IMR-90 (cell line): Measurements from ENCODE around the gene LYRM2. TPM values are rescaled to one million over a fixed set of nuclear protein-coding genes. Genes with fewer than 3 reads are reported as not detected.
A peak's percentile ranks its signal among the peaks of the same experiment; 100 is the strongest.

ENCODE experiments used
- ATAC-seq: fragments of 200-7000 bp; cut with Tn5 transposase; 2 replicates; pipeline ENCODE4 v1.9.1; 2020; ENCODE audit warnings: low read depth, mild to moderate bottlenecking, moderate library complexity
- BruUV-seq: library from RNA; stranded (reverse); fragments of 400-500 nt; replicated peaks from 2 replicates; lab custom pipeline; 2021; lab: Mats Ljungman, UMichigan
- CTCF ChIA-PET: fragments of 300-600 bp; formaldehyde crosslinking; extraction: SDS; loops from one replicate; lab custom pipeline; 2021; ENCODE audit warnings: antibody characterized with exemption; lab: Yijun Ruan, JAX
- POLR2A ChIA-PET: fragments of 300-600 bp; sonication (Branson Sonifier 250); formaldehyde crosslinking; loops from one replicate; lab custom pipeline; 2022; ENCODE audit warnings: antibody characterized with exemption; ENCODE audit not compliant: unreplicated experiment; lab: Charles Lee
- DNase-seq: peaks from one replicate; pipeline ENCODE4 v3.0.0; 2013
- H2AFZ ChIP-seq: replicated peaks from 2 replicates; pipeline ENCODE3; 2013; ENCODE audit warnings: low read length, mild to moderate bottlenecking; ENCODE audit not compliant: poor library complexity
- H2AK5ac ChIP-seq: 2 replicates; pipeline ENCODE4 v1.6.1; 2013; ENCODE audit warnings: low read depth, low read length, inconsistent platforms
- H2AK9ac ChIP-seq: replicated peaks from 2 replicates; pipeline ENCODE3; 2013; ENCODE audit warnings: mild to moderate bottlenecking, low read depth, low read length, moderate library complexity; ENCODE audit not compliant: poor library complexity
- H2BK120ac ChIP-seq: 2 replicates; pipeline ENCODE4 v1.6.1; 2013; ENCODE audit warnings: low read depth, low read length, inconsistent platforms
- H2BK15ac ChIP-seq: 3 replicates; pipeline ENCODE4 v1.6.1; 2013; ENCODE audit warnings: low read depth, low read length, inconsistent platforms
- H2BK20ac ChIP-seq: 2 replicates; pipeline ENCODE4 v1.6.1; 2013; ENCODE audit warnings: low read depth, mild to moderate bottlenecking, inconsistent platforms, low read length, moderate library complexity
- H2BK5ac ChIP-seq: 2 replicates; pipeline ENCODE4 v1.6.1; 2013; ENCODE audit warnings: mild to moderate bottlenecking, low read depth, low read length, inconsistent platforms; ENCODE audit not compliant: poor library complexity, severe bottlenecking
- H3K14ac ChIP-seq: replicated peaks from 2 replicates; pipeline ENCODE4 v1.6.1; 2013; ENCODE audit warnings: low read depth, low read length, inconsistent platforms
- H3K18ac ChIP-seq: 2 replicates; pipeline ENCODE4 v1.6.1; 2013; ENCODE audit warnings: low read depth, low read length, control low read depth
- H3K23ac ChIP-seq: 2 replicates; pipeline ENCODE4 v1.6.1; 2013; ENCODE audit warnings: low read depth, low read length, inconsistent platforms
- H3K27ac ChIP-seq: 2 replicates; pipeline ENCODE4 v1.5.1; 2013; ENCODE audit warnings: mild to moderate bottlenecking, control low read depth, low read length; ENCODE audit not compliant: insufficient read depth
- H3K27me3 ChIP-seq: 2 replicates; pipeline ENCODE4 v1.6.1; 2013; ENCODE audit warnings: low read length; ENCODE audit not compliant: control insufficient read depth, insufficient read depth
- H3K36me3 ChIP-seq: 2 replicates; pipeline ENCODE4 v1.6.1; 2013; ENCODE audit warnings: low read length, mixed read lengths; ENCODE audit not compliant: control insufficient read depth, insufficient read depth
- H3K4ac ChIP-seq: 2 replicates; pipeline ENCODE4 v1.6.1; 2013; ENCODE audit warnings: low read depth, low read length, inconsistent platforms
- H3K4me1 ChIP-seq: 2 replicates; pipeline ENCODE4 v1.6.1; 2013; ENCODE audit warnings: low read length, mixed read lengths; ENCODE audit not compliant: control insufficient read depth, insufficient read depth
- H3K4me2 ChIP-seq: 2 replicates; pipeline ENCODE4 v1.6.1; 2013; ENCODE audit warnings: low read depth, mild to moderate bottlenecking, control low read depth, low read length, moderate library complexity
- H3K4me3 ChIP-seq: 2 replicates; pipeline ENCODE4 v1.5.1; 2013; ENCODE audit warnings: low read depth, mild to moderate bottlenecking, control low read depth, low read length, moderate library complexity; ENCODE audit not compliant: insufficient read depth
- H3K56ac ChIP-seq: 2 replicates; pipeline ENCODE4 v1.6.1; 2013; ENCODE audit warnings: low read length, inconsistent platforms; ENCODE audit not compliant: insufficient read depth; ENCODE audit errors: extremely low read depth
- H3K79me1 ChIP-seq, 2 experiments: 2 replicates each; pipeline ENCODE4 v1.6.1; 2013; ENCODE audit warnings: low read length in 2 of 2, inconsistent platforms in 1 of 2, low read depth in 1 of 2
- H3K9ac ChIP-seq: 2 replicates; pipeline ENCODE4 v1.6.1; 2013; ENCODE audit warnings: low read depth, low read length, control low read depth
- H3K9me1 ChIP-seq: 2 replicates; pipeline ENCODE4 v1.6.1; 2013; ENCODE audit warnings: low read length, inconsistent platforms; ENCODE audit not compliant: insufficient read depth
- H3K9me3 ChIP-seq: 2 replicates; pipeline ENCODE4 v1.6.1; 2013; ENCODE audit warnings: low read length; ENCODE audit not compliant: control insufficient read depth, insufficient read depth
- H4K20me1 ChIP-seq: 2 replicates; pipeline ENCODE4 v1.6.1; 2013; ENCODE audit warnings: low read length, inconsistent platforms; ENCODE audit not compliant: insufficient read depth
- H4K5ac ChIP-seq: 2 replicates; pipeline ENCODE4 v1.6.1; 2013; ENCODE audit warnings: mild to moderate bottlenecking, low read depth, low read length, control low read depth
- H4K8ac ChIP-seq, 2 experiments: 2 replicates each; pipeline ENCODE4 v1.6.1; 2013; ENCODE audit warnings: low read depth in 2 of 2, low read length in 2 of 2, control low read depth in 1 of 2, inconsistent platforms in 1 of 2
- H4K91ac ChIP-seq: 2 replicates; pipeline ENCODE4 v1.6.1; 2013; ENCODE audit warnings: low read depth, low read length, inconsistent platforms; ENCODE audit not compliant: insufficient read depth
- BHLHE40 ChIP-seq: fragments of 150-350 bp; IDR thresholded peaks from 2 replicates; pipeline ENCODE4 v1.6.1; 2016; ENCODE audit warnings: mild to moderate bottlenecking, low read depth, low read length
- CEBPB ChIP-seq: IDR thresholded peaks from 2 replicates; pipeline ENCODE4 v1.6.1; 2012; ENCODE audit warnings: low read depth, low read length, improper control_type of control experiment
- CHD1 ChIP-seq: IDR thresholded peaks from 2 replicates; pipeline ENCODE4 v1.6.1; 2012; ENCODE audit warnings: low read depth, low read length, improper control_type of control experiment
- FOS ChIP-seq: fragments of 150-350 bp; IDR thresholded peaks from 2 replicates; pipeline ENCODE4 v1.6.1; 2016; ENCODE audit warnings: low read depth, low read length
- MAFK ChIP-seq: IDR thresholded peaks from 2 replicates; pipeline ENCODE4 v1.6.1; 2012; ENCODE audit warnings: low read depth, low read length, improper control_type of control experiment
- MAZ ChIP-seq: IDR thresholded peaks from 2 replicates; pipeline ENCODE4 v1.6.1; 2012; ENCODE audit warnings: low read depth, mild to moderate bottlenecking, low read length, improper control_type of control experiment, moderate library complexity, borderline replicate concordance
- MXI1 ChIP-seq: IDR thresholded peaks from 2 replicates; pipeline ENCODE4 v1.6.1; 2012; ENCODE audit warnings: low read depth, mild to moderate bottlenecking, low read length, moderate library complexity, borderline replicate concordance
- NFE2L2 ChIP-seq: fragments of 150-350 bp; IDR thresholded peaks from 2 replicates; pipeline ENCODE4 v1.6.1; 2016; ENCODE audit warnings: low read depth, mild to moderate bottlenecking, low read length
- POLR2A ChIP-seq: IDR thresholded peaks from 2 replicates; pipeline ENCODE4 v1.6.1; 2012; ENCODE audit warnings: mild to moderate bottlenecking, low read depth, low read length
- RAD21 ChIP-seq: IDR thresholded peaks from 2 replicates; pipeline ENCODE4 v1.6.1; 2012; ENCODE audit warnings: low read length, improper control_type of control experiment
- RCOR1 ChIP-seq: IDR thresholded peaks from 2 replicates; pipeline ENCODE4 v1.6.1; 2012; ENCODE audit warnings: mild to moderate bottlenecking, low read length, improper control_type of control experiment; ENCODE audit not compliant: insufficient replicate concordance
- RFX5 ChIP-seq: IDR thresholded peaks from 2 replicates; pipeline ENCODE4 v1.8.0; 2012; ENCODE audit warnings: low read depth, mild to moderate bottlenecking, low read length, moderate library complexity
- SMC3 ChIP-seq: fragments of 150-350 bp; IDR thresholded peaks from 2 replicates; pipeline ENCODE4 v1.6.1; 2016; ENCODE audit warnings: low read depth, mild to moderate bottlenecking, antibody characterized with exemption, low read length, moderate library complexity
- whole genome bisulfite sequencing, 2 experiments: methylation state at CpG; one replicate each; pipeline versions ENCODE4 v1.1.5 to v1.1.7; 2013; ENCODE audit warnings: missing lambda C conversion rate in 2 of 2; ENCODE audit not compliant: insufficient read length in 1 of 2; ENCODE audit errors: extremely low coverage in 2 of 2; 5-methylcytosine and 5-hydroxymethylcytosine counted together
- dilution Hi-C: fragments of 300-500 bp; cut with HindIII; formaldehyde crosslinking; loops from one replicate; pipeline ENCODE4 v1.14.3; 2018; ENCODE audit warnings: low sequenced_read_pairs; ENCODE audit not compliant: unreplicated experiment
- in situ Hi-C: fragments of 300-500 bp; cut with MboI; formaldehyde crosslinking; loops from 3 replicates; pipeline ENCODE4 v1.14.3; 2019; ENCODE audit warnings: low sequenced_read_pairs, inconsistent platforms, mixed read lengths
- intact Hi-C: fragments of 100-400 bp; cut with micrococcal nuclease; formaldehyde crosslinking; loops from 2 replicates; pipeline ENCODE4 v1.10.0; 2022
- polyA plus RNA-seq, 3 experiments: library from polyadenylated mRNA; depleted of rRNA; stranded (reverse); fragments of >200 nt; gene quantifications; 2 replicates each; pipeline ENCODE4 v1.2.3, GENCODE V29; 2012; ENCODE audit warnings: low replicate concordance in 1 of 3
- total RNA-seq: library from RNA; depleted of rRNA; stranded (reverse); fragments of >200 nt; gene quantifications from 2 replicates; pipeline ENCODE4 v1.2.3, GENCODE V29; 2012
- TF ChIP-seq, protein P1 (sequence below): conservative IDR thresholded peaks from 2 replicates; pipeline ENCODE4 v1.5.1; 2012; ENCODE audit warnings: mild to moderate bottlenecking, low read depth, low read length, improper control_type of control experiment
- TF ChIP-seq, protein P2 (sequence below): fragments of 150-350 bp; IDR thresholded peaks from 2 replicates; pipeline ENCODE4 v1.6.1; 2016; ENCODE audit warnings: low read depth, mild to moderate bottlenecking, low read length, moderate library complexity, borderline replicate concordance
- TF ChIP-seq, protein P3 (sequence below): fragments of 150-350 bp; IDR thresholded peaks from 2 replicates; pipeline ENCODE4 v1.6.1; 2017; ENCODE audit warnings: mild to moderate bottlenecking, antibody characterized with exemption, low read length, low read depth

LYRM2 gene
- total and polyA plus RNA-seq, 2 of the 4 experiments (the other 2 are of a cell fraction), result 14.0 to 24.0 TPM

GRCh38 chr6:89669002-89669401 is 30.5 kb upstream of the LYRM2 start:
- no peak overlapping the region for H3K18ac ChIP-seq
- H4K20me1 ChIP-seq, result no peaks in the 10 kb centered on the region
- H3K4me3 ChIP-seq, result no peak overlapping the region
- ChIA-PET CTCF (interaction anchor here (0.5 to 0.7 kb wide), 2 partner anchors 12 to 25 kb away, joined by 4 read pairs; no protein-coding TSS in a partner anchor), POLR2A (no interaction called here)
- H3K4me2 ChIP-seq, result peak overlapping the region; percentile 0; the same call in 1 of the 2 replicates
- H4K91ac ChIP-seq, result no peak overlapping the region
- H3K27ac ChIP-seq, result no peak overlapping the region
- H2AK9ac ChIP-seq, result no peak overlapping the region
- ATAC-seq (peak; percentile 80), DNase-seq (peak; percentile 44)
- no peaks in the 10 kb centered on the region for H3K27me3 ChIP-seq
- H2BK120ac ChIP-seq, result no peak overlapping the region
- 18% methylated on average over 2 of the region's 6 CpGs; no CpG with 5 or more reads in 1 of the 2 experiments for WGBS, 2 experiments
- intact Hi-C loops, result no loop called here
- 0 out of 4 replicates have a peak overlapping the region, but pooled peaks of 1 of the 2 experiments have one; percentile 29 for H4K8ac ChIP-seq
- H3K36me3 ChIP-seq, result peaks cover 18% of the 10 kb centered on the region
- no peak overlapping the region for H2BK15ac ChIP-seq
- peaks cover 2% of the 10 kb centered on the region; the same call in 1 of the 2 replicates for H3K9me1 ChIP-seq
- no peak overlapping the region for H3K4ac ChIP-seq
- H4K5ac ChIP-seq, result no peak overlapping the region
- no peaks in the 10 kb centered on the region for H3K9me3 ChIP-seq
- no peak overlapping the region for H3K9ac ChIP-seq
- H3K4me1 ChIP-seq, result 0 out of 2 replicates have a peak, but pooled peaks cover 2% of the 10 kb centered on the region
- BruUV-seq, result no TSS peak
- no peaks in the 10 kb centered on the region for H3K79me1 ChIP-seq
- H2BK20ac ChIP-seq, result no peak overlapping the region
- H3K14ac ChIP-seq, result no peak overlapping the region
- in situ Hi-C loops, result no loop called here
- dilution Hi-C loops, result no loop called here
- TF ChIP-seq POLR2A (no peak), SMC3 (no peak), MAZ (no peak), RAD21 (no peak), RFX5 (no peak), NFE2L2 (no peak), BHLHE40 (no peak), MXI1 (no peak), CEBPB (no peak), RCOR1 (no peak), FOS (no peak), CHD1 (no peak), MAFK (no peak)
- TF ChIP-seq, protein P1, sequence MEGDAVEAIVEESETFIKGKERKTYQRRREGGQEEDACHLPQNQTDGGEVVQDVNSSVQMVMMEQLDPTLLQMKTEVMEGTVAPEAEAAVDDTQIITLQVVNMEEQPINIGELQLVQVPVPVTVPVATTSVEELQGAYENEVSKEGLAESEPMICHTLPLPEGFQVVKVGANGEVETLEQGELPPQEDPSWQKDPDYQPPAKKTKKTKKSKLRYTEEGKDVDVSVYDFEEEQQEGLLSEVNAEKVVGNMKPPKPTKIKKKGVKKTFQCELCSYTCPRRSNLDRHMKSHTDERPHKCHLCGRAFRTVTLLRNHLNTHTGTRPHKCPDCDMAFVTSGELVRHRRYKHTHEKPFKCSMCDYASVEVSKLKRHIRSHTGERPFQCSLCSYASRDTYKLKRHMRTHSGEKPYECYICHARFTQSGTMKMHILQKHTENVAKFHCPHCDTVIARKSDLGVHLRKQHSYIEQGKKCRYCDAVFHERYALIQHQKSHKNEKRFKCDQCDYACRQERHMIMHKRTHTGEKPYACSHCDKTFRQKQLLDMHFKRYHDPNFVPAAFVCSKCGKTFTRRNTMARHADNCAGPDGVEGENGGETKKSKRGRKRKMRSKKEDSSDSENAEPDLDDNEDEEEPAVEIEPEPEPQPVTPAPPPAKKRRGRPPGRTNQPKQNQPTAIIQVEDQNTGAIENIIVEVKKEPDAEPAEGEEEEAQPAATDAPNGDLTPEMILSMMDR, result no peak
- TF ChIP-seq, protein P2, sequence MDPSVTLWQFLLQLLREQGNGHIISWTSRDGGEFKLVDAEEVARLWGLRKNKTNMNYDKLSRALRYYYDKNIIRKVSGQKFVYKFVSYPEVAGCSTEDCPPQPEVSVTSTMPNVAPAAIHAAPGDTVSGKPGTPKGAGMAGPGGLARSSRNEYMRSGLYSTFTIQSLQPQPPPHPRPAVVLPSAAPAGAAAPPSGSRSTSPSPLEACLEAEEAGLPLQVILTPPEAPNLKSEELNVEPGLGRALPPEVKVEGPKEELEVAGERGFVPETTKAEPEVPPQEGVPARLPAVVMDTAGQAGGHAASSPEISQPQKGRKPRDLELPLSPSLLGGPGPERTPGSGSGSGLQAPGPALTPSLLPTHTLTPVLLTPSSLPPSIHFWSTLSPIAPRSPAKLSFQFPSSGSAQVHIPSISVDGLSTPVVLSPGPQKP, result no peak
- TF ChIP-seq, protein P3, sequence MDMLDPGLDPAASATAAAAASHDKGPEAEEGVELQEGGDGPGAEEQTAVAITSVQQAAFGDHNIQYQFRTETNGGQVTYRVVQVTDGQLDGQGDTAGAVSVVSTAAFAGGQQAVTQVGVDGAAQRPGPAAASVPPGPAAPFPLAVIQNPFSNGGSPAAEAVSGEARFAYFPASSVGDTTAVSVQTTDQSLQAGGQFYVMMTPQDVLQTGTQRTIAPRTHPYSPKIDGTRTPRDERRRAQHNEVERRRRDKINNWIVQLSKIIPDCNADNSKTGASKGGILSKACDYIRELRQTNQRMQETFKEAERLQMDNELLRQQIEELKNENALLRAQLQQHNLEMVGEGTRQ, result no peak
- no peak overlapping the region for H2AFZ ChIP-seq
- no peak overlapping the region for H3K56ac ChIP-seq
- no peak overlapping the region for H2BK5ac ChIP-seq
- H3K23ac ChIP-seq, result peak overlapping the region; percentile 32; the same call in 1 of the 2 replicates
- H2AK5ac ChIP-seq, result no peak overlapping the region
